Measurements from ENCODE around the gene CST4. TPM values are rescaled to one million over a fixed set of nuclear protein-coding genes. Genes with fewer than 3 reads are reported as not detected.

Gene CST4
- total and polyA plus RNA-seq, 2 experiments from 2014 or later, result not detected

GRCh38 chr20:23654000-23654399 is 34.8 kb downstream of the CST4 start:
- no peaks in the 10 kb centered on the region for H3K36me3 ChIP-seq (ENCODE audit: insufficient read depth)
- H3K9me3 Mint-ChIP-seq, result no peaks in the 10 kb centered on the region; the same call in 2 of the 3 replicates
- H3K27me3 Mint-ChIP-seq (ENCODE audit: insufficient read depth, low read depth, poor library complexity), result peaks cover 4% of the 10 kb centered on the region
- no peaks in the 10 kb centered on the region for H3K9me2 ChIP-seq (ENCODE audit: insufficient read depth)
- no peaks in the 10 kb centered on the region for H3F3A ChIP-seq (replicated peaks; ENCODE audit: low read depth)
- no peaks in the 10 kb centered on the region for H3K27me3 ChIP-seq (ENCODE audit: insufficient read depth)
- no peaks in the 10 kb centered on the region for H4K20me1 ChIP-seq (replicated peaks; ENCODE audit: insufficient read depth)
- H3K4me3 Mint-ChIP-seq, result no peak overlapping the region
- H3K36me3 Mint-ChIP-seq (ENCODE audit: low read depth), result no peaks in the 10 kb centered on the region
- H3K4me2 ChIP-seq, result no peak overlapping the region
- no peak for DNase-seq (ENCODE audit: low spot score)
- H3K4me1 ChIP-seq (ENCODE audit: insufficient read depth), result no peaks in the 10 kb centered on the region
- H3K79me2 ChIP-seq (replicated peaks; ENCODE audit: insufficient read depth), result no peaks in the 10 kb centered on the region
- no peak overlapping the region for H3K4me3 ChIP-seq
- no peak for ATAC-seq
- H2AFZ ChIP-seq, result no peak overlapping the region
- H3K27ac ChIP-seq (ENCODE audit: low read depth), result no peak overlapping the region
- peaks cover 5% of the 10 kb centered on the region; the same call in 2 of the 3 replicates for H3K4me1 Mint-ChIP-seq
- TF ChIP-seq, protein P1, sequence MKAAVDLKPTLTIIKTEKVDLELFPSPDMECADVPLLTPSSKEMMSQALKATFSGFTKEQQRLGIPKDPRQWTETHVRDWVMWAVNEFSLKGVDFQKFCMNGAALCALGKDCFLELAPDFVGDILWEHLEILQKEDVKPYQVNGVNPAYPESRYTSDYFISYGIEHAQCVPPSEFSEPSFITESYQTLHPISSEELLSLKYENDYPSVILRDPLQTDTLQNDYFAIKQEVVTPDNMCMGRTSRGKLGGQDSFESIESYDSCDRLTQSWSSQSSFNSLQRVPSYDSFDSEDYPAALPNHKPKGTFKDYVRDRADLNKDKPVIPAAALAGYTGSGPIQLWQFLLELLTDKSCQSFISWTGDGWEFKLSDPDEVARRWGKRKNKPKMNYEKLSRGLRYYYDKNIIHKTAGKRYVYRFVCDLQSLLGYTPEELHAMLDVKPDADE (IDR thresholded peaks at IDR 0.05), result no peak
- no peak for TF ChIP-seq JUNB (IDR thresholded peaks at IDR 0.05; ENCODE audit: unreplicated experiment)
- TF ChIP-seq, protein P2, sequence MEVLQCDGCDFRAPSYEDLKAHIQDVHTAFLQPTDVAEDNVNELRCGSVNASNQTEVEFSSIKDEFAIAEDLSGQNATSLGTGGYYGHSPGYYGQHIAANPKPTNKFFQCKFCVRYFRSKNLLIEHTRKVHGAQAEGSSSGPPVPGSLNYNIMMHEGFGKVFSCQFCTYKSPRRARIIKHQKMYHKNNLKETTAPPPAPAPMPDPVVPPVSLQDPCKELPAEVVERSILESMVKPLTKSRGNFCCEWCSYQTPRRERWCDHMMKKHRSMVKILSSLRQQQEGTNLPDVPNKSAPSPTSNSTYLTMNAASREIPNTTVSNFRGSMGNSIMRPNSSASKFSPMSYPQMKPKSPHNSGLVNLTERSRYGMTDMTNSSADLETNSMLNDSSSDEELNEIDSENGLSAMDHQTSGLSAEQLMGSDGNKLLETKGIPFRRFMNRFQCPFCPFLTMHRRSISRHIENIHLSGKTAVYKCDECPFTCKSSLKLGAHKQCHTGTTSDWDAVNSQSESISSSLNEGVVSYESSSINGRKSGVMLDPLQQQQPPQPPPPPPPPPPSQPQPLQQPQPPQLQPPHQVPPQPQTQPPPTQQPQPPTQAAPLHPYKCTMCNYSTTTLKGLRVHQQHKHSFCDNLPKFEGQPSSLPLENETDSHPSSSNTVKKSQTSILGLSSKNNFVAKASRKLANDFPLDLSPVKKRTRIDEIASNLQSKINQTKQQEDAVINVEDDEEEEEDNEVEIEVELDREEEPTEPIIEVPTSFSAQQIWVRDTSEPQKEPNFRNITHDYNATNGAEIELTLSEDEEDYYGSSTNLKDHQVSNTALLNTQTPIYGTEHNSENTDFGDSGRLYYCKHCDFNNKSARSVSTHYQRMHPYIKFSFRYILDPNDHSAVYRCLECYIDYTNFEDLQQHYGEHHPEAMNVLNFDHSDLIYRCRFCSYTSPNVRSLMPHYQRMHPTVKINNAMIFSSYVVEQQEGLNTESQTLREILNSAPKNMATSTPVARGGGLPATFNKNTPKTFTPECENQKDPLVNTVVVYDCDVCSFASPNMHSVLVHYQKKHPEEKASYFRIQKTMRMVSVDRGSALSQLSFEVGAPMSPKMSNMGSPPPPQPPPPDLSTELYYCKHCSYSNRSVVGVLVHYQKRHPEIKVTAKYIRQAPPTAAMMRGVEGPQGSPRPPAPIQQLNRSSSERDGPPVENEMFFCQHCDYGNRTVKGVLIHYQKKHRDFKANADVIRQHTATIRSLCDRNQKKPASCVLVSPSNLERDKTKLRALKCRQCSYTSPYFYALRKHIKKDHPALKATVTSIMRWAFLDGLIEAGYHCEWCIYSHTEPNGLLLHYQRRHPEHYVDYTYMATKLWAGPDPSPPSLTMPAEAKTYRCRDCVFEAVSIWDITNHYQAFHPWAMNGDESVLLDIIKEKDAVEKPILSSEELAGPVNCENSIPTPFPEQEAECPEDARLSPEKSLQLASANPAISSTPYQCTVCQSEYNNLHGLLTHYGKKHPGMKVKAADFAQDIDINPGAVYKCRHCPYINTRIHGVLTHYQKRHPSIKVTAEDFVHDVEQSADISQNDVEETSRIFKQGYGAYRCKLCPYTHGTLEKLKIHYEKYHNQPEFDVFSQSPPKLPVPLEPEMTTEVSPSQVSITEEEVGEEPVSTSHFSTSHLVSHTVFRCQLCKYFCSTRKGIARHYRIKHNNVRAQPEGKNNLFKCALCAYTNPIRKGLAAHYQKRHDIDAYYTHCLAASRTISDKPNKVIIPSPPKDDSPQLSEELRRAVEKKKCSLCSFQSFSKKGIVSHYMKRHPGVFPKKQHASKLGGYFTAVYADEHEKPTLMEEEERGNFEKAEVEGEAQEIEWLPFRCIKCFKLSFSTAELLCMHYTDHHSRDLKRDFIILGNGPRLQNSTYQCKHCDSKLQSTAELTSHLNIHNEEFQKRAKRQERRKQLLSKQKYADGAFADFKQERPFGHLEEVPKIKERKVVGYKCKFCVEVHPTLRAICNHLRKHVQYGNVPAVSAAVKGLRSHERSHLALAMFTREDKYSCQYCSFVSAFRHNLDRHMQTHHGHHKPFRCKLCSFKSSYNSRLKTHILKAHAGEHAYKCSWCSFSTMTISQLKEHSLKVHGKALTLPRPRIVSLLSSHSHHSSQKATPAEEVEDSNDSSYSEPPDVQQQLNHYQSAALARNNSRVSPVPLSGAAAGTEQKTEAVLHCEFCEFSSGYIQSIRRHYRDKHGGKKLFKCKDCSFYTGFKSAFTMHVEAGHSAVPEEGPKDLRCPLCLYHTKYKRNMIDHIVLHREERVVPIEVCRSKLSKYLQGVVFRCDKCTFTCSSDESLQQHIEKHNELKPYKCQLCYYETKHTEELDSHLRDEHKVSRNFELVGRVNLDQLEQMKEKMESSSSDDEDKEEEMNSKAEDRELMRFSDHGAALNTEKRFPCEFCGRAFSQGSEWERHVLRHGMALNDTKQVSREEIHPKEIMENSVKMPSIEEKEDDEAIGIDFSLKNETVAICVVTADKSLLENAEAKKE (CRISPR knock-in tag; IDR thresholded peaks at IDR 0.05), result no peak
- TF ChIP-seq NANOG (IDR thresholded peaks at IDR 0.05; ENCODE audit: borderline replicate concordance), result no peak
- TF ChIP-seq STAT1 (IDR thresholded peaks at IDR 0.05; ENCODE audit: unreplicated experiment), result no peak
- TF ChIP-seq POLR2AphosphoS5 (IDR thresholded peaks at IDR 0.05; ENCODE audit: low read depth), result no peak
- TF ChIP-seq ZNF331 (CRISPR knock-in tag; IDR thresholded peaks at IDR 0.05; ENCODE audit: low read depth), result no peak
- TF ChIP-seq ZNF114 (CRISPR knock-in tag; IDR thresholded peaks at IDR 0.05), result no peak
- H3K27ac Mint-ChIP-seq, result no peak overlapping the region

Measured in GM23338 (cell line).